Measurements from ENCODE around the gene PPP1R7. TPM values are rescaled to one million over a fixed set of nuclear protein-coding genes. Genes with fewer than 3 reads are reported as not detected.
A peak's percentile ranks its signal among the peaks of the same experiment; 100 is the strongest.

Gene PPP1R7
- total and polyA plus RNA-seq, 9 of the 15 experiments (the other 6 are each of a cell fraction or from before 2014, with no cell fraction given): 37.5 to 75.0 (median 50.5) TPM

DNA sequence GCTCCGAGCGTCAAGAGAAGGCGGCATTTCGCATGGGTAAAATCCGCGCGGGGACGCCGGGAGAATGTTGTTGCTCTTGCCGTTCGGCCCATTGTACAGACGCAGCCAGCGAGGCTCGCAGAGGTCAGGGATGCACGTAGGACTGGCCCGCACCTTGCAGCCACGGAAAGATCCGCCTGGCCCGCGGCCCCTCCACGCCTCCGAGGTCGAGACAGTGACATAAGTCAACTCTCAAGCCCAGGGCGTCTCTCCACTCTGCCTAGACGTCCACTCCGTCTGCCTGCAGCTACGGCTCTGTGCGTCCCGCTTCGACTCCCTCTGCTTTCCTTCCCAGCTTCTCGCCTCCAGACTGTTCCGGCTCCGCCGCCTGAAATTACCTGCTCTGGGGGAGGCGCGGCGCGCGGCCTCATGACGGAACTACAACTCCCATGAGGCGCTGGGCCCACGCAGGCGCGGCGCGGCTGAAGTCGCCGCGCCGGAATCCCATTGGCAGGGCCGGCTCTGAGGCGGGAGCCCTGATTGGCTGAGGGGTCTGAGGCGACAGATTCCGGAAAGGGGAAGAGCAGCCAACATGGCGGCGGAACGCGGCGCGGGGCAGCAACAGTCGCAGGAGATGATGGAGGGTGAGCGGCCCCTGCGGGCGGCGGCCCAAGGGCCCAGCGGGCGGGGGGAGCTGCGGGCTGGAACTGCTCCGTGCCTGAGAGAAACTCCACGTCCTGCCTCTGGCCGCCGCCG lies at the start of gene PPP1R7 (continued):
- TF ChIP-seq, protein P1, sequence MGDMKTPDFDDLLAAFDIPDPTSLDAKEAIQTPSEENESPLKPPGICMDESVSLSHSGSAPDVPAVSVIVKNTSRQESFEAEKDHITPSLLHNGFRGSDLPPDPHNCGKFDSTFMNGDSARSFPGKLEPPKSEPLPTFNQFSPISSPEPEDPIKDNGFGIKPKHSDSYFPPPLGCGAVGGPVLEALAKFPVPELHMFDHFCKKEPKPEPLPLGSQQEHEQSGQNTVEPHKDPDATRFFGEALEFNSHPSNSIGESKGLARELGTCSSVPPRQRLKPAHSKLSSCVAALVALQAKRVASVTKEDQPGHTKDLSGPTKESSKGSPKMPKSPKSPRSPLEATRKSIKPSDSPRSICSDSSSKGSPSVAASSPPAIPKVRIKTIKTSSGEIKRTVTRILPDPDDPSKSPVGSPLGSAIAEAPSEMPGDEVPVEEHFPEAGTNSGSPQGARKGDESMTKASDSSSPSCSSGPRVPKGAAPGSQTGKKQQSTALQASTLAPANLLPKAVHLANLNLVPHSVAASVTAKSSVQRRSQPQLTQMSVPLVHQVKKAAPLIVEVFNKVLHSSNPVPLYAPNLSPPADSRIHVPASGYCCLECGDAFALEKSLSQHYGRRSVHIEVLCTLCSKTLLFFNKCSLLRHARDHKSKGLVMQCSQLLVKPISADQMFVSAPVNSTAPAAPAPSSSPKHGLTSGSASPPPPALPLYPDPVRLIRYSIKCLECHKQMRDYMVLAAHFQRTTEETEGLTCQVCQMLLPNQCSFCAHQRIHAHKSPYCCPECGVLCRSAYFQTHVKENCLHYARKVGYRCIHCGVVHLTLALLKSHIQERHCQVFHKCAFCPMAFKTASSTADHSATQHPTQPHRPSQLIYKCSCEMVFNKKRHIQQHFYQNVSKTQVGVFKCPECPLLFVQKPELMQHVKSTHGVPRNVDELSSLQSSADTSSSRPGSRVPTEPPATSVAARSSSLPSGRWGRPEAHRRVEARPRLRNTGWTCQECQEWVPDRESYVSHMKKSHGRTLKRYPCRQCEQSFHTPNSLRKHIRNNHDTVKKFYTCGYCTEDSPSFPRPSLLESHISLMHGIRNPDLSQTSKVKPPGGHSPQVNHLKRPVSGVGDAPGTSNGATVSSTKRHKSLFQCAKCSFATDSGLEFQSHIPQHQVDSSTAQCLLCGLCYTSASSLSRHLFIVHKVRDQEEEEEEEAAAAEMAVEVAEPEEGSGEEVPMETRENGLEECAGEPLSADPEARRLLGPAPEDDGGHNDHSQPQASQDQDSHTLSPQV (IDR thresholded peaks at IDR 0.05): no peak
- TF ChIP-seq TEAD1 (CRISPR knock-in tag; IDR thresholded peaks at IDR 0.05): peak; percentile 16 to 53; a peak in 2 of 4 replicates
- peak; percentile 85 for TF ChIP-seq RBM25 (IDR thresholded peaks at IDR 0.05; ENCODE audit: low read depth, low read length, severe bottlenecking)
- TF ChIP-seq ELF4 (CRISPR knock-in tag; IDR thresholded peaks at IDR 0.05): 0 out of 2 replicates have a peak, but pooled peaks have one; percentile 38
- TF ChIP-seq SAP30 (IDR thresholded peaks at IDR 0.05; ENCODE audit: borderline replicate concordance, insufficient read depth, low read depth, low read length, poor library complexity, severe bottlenecking): peak; percentile 56
- TF ChIP-seq ZNF134 (CRISPR knock-in tag; conservative IDR thresholded peaks at IDR 0.05): no peak
- peak; percentile 80 to 96 for TF ChIP-seq KDM1A (IDR thresholded peaks at IDR 0.05)
- TF ChIP-seq SIN3B (IDR thresholded peaks at IDR 0.05; ENCODE audit: low read depth): peak; percentile 91
- TF ChIP-seq ATF1 (CRISPR knock-in tag; IDR thresholded peaks at IDR 0.05): peak; percentile 42
- peak; percentile 80 for TF ChIP-seq ATF1 (tag; IDR thresholded peaks at IDR 0.05)
- peak; percentile 88 for TF ChIP-seq MTA1 (IDR thresholded peaks at IDR 0.05; ENCODE audit: borderline replicate concordance)
- 0 out of 2 replicates have a peak, but pooled peaks have one; percentile 22 for TF ChIP-seq HLTF (IDR thresholded peaks at IDR 0.05)
- TF ChIP-seq CSDE1 (IDR thresholded peaks at IDR 0.05): no peak
- TF ChIP-seq, protein P2, sequence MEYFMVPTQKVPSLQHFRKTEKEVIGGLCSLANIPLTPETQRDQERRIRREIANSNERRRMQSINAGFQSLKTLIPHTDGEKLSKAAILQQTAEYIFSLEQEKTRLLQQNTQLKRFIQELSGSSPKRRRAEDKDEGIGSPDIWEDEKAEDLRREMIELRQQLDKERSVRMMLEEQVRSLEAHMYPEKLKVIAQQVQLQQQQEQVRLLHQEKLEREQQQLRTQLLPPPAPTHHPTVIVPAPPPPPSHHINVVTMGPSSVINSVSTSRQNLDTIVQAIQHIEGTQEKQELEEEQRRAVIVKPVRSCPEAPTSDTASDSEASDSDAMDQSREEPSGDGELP (CRISPR knock-in tag; IDR thresholded peaks at IDR 0.05; ENCODE audit: borderline replicate concordance): peak; percentile 19; the same call in 1 of the 2 replicates
- peak; percentile 66 for TF ChIP-seq SUPT5H (IDR thresholded peaks at IDR 0.05)
- TF ChIP-seq ZNF143 (CRISPR knock-in tag; IDR thresholded peaks at IDR 0.05): peak; percentile 92
- TF ChIP-seq HNRNPLL (IDR thresholded peaks at IDR 0.05; ENCODE audit: low read depth, low read length, poor library complexity, severe bottlenecking): no peak
- TF ChIP-seq HDAC1 (IDR thresholded peaks at IDR 0.05): peak in 1 of 2 experiments; percentile 55; a peak in 2 of 4 replicates
- TF ChIP-seq, protein P3, sequence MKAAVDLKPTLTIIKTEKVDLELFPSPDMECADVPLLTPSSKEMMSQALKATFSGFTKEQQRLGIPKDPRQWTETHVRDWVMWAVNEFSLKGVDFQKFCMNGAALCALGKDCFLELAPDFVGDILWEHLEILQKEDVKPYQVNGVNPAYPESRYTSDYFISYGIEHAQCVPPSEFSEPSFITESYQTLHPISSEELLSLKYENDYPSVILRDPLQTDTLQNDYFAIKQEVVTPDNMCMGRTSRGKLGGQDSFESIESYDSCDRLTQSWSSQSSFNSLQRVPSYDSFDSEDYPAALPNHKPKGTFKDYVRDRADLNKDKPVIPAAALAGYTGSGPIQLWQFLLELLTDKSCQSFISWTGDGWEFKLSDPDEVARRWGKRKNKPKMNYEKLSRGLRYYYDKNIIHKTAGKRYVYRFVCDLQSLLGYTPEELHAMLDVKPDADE (conservative IDR thresholded peaks at IDR 0.05; ENCODE audit: control insufficient read depth, low read depth, low read length): peak; percentile 92
- peak; percentile 22; the same call in 1 of the 2 replicates for TF ChIP-seq ATF7 (IDR thresholded peaks at IDR 0.05)
- peak; percentile 48; the same call in 1 of the 2 replicates for TF ChIP-seq POLR2AphosphoS5 (IDR thresholded peaks at IDR 0.05; ENCODE audit: control insufficient read depth, insufficient read depth, low read depth, low read length)

All from K562 (cell line).